HUES6 (cell line): ENCODE measurements around the gene RUNX1.

Experiments
- H3K27ac ChIP-seq: 2 replicates; pipeline ENCODE4 v1.7.0; 2013; ENCODE audit warnings: low read depth, mild to moderate bottlenecking, low read length, inconsistent platforms
- H3K27me3 ChIP-seq: 2 replicates; pipeline ENCODE4 v1.6.1; 2013; ENCODE audit warnings: low read length; ENCODE audit not compliant: control insufficient read depth, insufficient read depth
- H3K36me3 ChIP-seq: 2 replicates; pipeline ENCODE4 v1.6.1; 2013; ENCODE audit warnings: low read length; ENCODE audit not compliant: control insufficient read depth, insufficient read depth
- H3K4me1 ChIP-seq: 2 replicates; pipeline ENCODE4 v1.6.1; 2013; ENCODE audit warnings: low read length; ENCODE audit not compliant: control insufficient read depth, insufficient read depth
- H3K4me3 ChIP-seq: 2 replicates; pipeline ENCODE4 v1.5.1; 2013; ENCODE audit warnings: low read depth, low read length
- H3K9ac ChIP-seq: one replicate; pipeline ENCODE4 v1.6.1; 2013; ENCODE audit warnings: mild to moderate bottlenecking, low read length
- H3K9me3 ChIP-seq: 2 replicates; pipeline ENCODE4 v1.6.1; 2013; ENCODE audit warnings: low read depth, low read length; ENCODE audit not compliant: control insufficient read depth, insufficient read depth

Gene RUNX1

DNA sequence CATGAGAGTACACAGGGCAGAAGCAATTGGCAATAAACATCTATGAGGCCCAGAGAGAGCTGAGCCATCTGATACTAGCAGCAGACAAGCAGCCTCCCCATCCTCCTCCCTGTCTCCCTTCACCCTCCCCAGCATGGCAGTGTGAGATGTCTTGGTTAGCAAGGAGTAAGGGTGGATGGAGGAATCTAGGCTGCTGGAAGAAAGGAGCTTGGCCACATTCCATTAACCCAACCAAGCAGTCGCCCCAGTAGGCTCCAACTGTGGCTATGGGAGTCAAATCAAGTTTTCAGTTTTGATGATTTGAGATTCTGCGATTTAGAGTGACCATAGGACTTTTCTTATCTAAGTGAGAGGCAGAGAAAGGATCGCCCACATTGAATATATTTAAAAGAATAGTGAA lies 12.9 kb upstream of the RUNX1 start:
- Histone ChIP-seq H3K36me3 (no peaks in the 10 kb centered on the region), H3K27me3 (no peaks in the 10 kb centered on the region), H3K4me1 (0 out of 2 replicates have a peak, but pooled peaks cover 4% of the 10 kb centered on the region), H3K27ac (no peak overlapping the region), H3K9me3 (no peaks in the 10 kb centered on the region), H3K9ac (no peak overlapping the region), H3K4me3 (no peak overlapping the region)

DNA sequence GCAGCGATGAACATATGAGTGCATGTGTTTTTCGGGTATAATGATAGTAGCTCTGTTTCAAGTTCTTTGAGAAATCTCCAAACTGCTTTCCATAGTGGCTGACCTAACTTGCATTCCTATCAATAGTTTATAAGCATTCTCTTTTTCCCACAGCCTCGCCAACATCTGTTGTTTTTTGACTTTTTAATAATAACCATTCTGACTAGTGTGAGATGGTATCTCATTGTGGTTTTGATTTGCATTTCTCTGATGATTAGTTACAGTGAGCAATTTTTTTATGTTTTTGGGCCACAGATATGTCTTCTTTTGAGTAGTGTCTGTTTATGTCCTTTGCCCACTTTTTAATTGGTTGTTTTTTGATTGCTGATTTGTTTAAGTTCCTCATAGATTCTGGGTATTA lies 10.6 kb upstream of the RUNX1 start:
- Histone ChIP-seq H3K4me3 (no peak overlapping the region), H3K36me3 (no peaks in the 10 kb centered on the region), H3K4me1 (0 out of 2 replicates have a peak, but pooled peaks cover 4% of the 10 kb centered on the region), H3K27ac (no peak overlapping the region), H3K9me3 (no peaks in the 10 kb centered on the region), H3K9ac (no peak overlapping the region), H3K27me3 (no peaks in the 10 kb centered on the region)

DNA sequence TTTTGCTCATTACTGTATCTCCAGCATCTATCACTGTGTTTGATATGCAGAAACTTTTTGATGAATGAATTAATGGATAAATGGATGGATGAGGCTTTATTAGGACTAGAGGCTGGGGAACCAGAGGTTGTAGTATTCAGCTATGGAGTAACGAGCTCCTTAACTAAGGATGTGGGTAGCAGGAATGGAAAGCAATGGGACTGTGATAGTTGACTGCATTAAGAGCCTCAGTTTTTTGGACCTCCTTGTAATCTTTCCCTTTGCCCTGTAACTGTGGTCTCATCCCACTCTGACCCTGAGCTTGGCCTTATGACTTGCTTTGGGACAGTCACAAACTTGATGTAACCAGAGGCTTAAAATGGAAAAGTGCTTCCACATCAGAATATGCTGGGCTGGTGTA lies 9.0 kb upstream of the RUNX1 start:
- Histone ChIP-seq H3K27me3 (no peaks in the 10 kb centered on the region), H3K27ac (no peak overlapping the region), H3K36me3 (no peaks in the 10 kb centered on the region), H3K9ac (no peak overlapping the region), H3K9me3 (no peaks in the 10 kb centered on the region), H3K4me1 (0 out of 2 replicates have a peak, but pooled peaks cover 4% of the 10 kb centered on the region), H3K4me3 (no peak overlapping the region)

DNA sequence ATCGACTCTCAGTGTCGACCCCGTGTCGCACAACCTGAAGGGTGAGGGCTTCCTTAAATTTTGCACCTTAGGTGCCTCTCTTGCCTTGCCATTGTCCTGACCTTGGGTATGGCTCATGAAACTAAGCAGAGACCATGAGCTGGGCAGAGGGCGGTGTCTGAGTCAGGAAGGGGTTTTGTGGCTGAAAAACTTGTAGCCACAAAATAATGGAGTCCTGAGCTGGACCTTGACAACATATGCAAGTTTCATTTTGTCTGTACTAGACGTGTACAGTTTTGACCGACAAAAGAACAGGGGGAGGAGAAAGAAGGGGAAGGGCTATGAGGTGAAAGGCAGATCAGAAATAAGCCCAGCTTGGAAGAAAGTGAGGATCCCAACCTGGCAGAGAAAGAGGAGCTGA lies 8.3 kb upstream of the RUNX1 start:
- Histone ChIP-seq H3K36me3 (no peaks in the 10 kb centered on the region), H3K4me3 (no peak overlapping the region), H3K9ac (no peak overlapping the region), H3K9me3 (no peaks in the 10 kb centered on the region), H3K4me1 (0 out of 2 replicates have a peak, but pooled peaks cover 4% of the 10 kb centered on the region), H3K27me3 (no peaks in the 10 kb centered on the region), H3K27ac (no peak overlapping the region)

DNA sequence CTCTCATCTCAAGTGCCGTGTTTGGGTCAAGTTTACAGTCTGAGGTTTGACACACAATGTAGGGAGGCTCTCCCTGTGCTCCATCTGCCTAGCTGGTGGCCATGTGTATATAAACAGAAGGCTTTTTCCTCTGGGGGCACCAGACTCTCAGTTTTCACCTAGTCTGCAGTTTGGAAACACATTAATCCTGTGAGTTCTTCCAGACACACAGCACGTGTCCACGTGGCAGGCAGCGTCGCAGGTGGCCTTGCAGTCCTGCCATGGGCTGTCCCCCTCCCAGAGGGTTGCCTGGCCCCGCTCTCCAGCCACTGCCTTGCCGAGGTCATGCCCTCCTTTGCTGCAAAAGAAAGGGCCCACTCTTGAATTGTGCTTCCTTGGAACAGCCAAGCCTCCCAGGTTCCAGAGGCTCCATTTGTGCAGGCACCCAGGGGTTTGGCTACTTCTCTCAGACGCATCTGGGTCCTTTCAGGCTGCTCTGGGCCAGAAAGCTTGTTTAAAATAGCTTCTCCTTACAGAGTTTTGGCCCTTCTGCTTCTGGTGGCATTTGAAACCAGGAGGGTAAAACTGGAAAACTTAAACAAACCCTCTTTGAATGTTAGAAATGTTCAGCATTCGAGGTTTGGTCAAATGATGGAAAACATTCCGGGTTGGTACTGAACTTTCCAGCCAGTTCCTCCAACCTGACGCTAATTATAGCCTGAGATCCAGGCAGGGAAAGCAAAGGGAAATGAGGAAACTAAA lies 4.4 kb upstream of the RUNX1 start:
- Histone ChIP-seq H3K4me3 (no peak overlapping the region), H3K27ac (no peak overlapping the region), H3K9ac (no peak overlapping the region), H3K27me3 (no peaks in the 10 kb centered on the region), H3K4me1 (peaks cover 7% of the 10 kb centered on the region), H3K9me3 (no peaks in the 10 kb centered on the region), H3K36me3 (no peaks in the 10 kb centered on the region)

DNA sequence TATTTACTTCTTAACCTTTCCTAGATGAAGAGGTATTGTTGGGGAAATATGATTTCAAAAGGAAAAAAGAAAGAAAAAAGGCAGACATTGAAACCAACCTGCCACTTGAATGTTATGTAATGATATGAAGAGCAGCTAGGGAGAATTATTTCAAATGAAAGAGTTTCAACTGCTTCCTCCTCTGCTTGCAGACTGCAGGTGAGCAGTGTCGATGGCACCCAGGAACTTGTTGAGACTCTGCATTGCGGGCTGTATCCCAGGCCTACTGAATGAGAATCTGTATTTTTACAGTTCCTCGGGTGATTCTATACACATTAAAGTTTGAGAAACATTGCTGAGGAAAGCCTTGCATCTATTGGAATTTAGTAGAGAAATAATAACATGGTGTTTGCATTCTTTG lies 3.7 kb upstream of the RUNX1 start:
- Histone ChIP-seq H3K9me3 (no peaks in the 10 kb centered on the region), H3K36me3 (no peaks in the 10 kb centered on the region), H3K9ac (no peak overlapping the region), H3K4me3 (no peak overlapping the region), H3K27me3 (no peaks in the 10 kb centered on the region), H3K27ac (no peak overlapping the region), H3K4me1 (peaks cover 12% of the 10 kb centered on the region)

DNA sequence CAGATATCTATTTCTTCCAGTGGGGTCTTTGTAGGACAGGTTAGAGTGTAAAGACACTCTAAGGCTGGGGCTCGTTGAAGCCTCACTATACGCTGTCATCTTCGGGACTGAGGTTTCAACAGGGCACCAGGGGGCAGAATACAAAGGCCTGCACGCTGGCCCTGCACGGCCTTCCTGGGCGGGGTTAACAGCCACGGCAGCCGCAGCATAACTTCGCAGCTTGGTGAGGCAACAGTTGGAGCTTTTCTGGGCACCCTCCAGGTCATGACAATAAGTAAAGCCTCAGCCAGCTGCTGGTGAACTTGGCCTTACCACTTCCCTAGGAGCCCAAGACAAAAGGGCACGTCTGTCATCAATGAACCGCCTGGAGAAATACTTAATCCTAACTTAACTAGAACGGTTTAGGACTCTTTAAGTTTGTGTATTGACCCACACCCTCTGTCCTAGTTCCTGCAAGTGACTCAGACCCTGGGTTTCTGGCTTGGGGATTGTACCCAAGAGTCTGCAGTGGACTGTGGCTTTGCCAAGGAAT lies 2.3 kb upstream of the RUNX1 start:
- Histone ChIP-seq H3K36me3 (no peaks in the 10 kb centered on the region), H3K27me3 (no peaks in the 10 kb centered on the region), H3K4me3 (no peak overlapping the region), H3K4me1 (peaks cover 19% of the 10 kb centered on the region), H3K9ac (no peak overlapping the region), H3K27ac (no peak overlapping the region), H3K9me3 (no peaks in the 10 kb centered on the region)

DNA sequence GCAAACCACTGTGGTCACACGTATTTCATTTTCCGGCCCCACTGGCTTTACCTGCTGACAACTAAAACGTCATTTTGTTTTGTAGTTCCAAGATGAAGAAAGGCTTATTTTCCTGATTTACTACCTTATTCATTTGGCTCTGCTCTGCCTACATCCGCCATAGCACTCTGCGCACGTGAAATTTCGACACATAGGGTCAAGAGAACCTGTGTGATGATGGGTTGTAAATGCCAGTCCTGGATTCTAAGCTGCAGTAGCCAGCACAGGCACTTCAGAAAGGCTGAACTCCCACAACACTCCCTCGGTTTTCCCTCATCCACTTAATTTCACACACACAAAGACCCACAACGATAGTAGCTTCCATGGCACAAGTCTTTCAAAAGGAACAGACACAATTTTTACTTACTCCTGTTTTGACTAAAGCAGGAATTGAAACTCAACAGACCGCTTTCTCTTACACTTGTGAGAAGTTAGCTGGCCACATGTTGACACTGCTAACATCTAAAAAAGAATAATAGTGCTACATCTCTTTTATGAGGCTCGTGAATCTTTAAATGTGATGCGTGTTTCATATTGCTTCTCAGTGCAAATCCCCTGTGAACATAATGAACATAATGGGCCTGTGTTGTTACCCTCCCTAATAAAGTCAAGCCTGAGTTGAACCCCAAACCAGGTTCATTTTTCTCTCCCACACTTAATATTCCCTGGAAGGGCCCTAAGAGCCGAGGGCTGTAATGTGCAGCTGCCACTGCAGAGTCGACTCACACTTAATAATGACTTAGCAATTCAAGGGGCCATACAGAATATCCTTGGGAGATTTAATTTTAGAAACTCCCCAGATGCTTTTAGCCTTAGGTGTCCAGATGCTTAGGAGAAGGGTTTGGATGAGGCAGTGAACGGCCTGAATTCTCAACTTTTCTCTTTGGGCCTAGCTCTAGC lies 1.5 kb upstream of the RUNX1 start:
- no peak overlapping the region for H3K4me3 ChIP-seq
- H3K27ac ChIP-seq: no peak overlapping the region
- H3K27me3 ChIP-seq: no peaks in the 10 kb centered on the region

DNA sequence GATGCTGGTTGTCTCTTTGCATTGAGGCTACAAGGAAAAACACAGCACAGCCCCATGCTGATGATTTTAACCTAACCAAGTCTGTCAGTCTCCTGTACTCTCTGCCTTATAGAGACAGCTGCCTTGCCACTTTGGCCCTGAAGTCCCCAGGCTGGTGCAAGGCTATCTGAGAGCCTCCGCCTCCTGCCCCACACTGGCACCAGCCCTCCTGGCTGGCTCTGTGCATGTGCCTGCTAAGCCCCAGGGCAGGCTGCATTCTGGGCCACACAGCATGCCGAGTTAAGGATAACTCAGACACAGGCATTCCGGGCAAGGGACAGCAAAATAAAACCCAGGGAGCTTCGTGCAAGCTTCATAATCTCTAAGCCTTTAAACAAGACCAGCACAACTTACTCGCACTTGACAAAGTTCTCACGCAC lies 910 bp downstream of the RUNX1 start:
- Histone ChIP-seq H3K4me3 (no peak overlapping the region), H3K27ac (no peak overlapping the region), H3K27me3 (no peaks in the 10 kb centered on the region), H3K4me1 (peaks cover 24% of the 10 kb centered on the region), H3K9ac (no peak overlapping the region), H3K36me3 (no peaks in the 10 kb centered on the region), H3K9me3 (peaks cover 10% of the 10 kb centered on the region; the same call in 1 of the 2 replicates)

More for the DNA sequence above, 1.5 kb upstream of the RUNX1 start:
- H3K9me3 ChIP-seq: peaks cover 4% of the 10 kb centered on the region; the same call in 1 of the 2 replicates
- H3K36me3 ChIP-seq: no peaks in the 10 kb centered on the region
- peaks cover 19% of the 10 kb centered on the region for H3K4me1 ChIP-seq
- no peak overlapping the region for H3K9ac ChIP-seq

DNA sequence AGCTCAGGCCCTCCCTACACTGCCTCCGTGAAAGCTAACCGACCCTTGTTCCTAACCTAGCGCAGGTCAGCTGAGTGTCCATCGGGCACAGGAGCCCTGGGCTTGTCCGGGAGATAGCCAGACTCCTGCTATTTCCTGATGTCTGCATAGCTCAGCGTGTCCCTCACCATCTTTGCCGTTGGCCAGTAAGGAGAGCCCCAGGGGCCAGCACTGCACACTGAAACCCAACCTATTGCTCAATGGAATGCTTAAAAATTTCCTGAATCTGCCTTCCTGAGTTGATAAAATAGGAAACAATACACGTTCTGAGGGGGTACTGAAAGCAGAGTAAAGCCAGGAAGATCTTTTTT lies 2.2 kb downstream of the RUNX1 start:
- Histone ChIP-seq H3K9ac (no peak overlapping the region), H3K4me1 (peaks cover 24% of the 10 kb centered on the region), H3K27me3 (no peaks in the 10 kb centered on the region), H3K9me3 (peaks cover 10% of the 10 kb centered on the region; the same call in 1 of the 2 replicates), H3K4me3 (no peak overlapping the region), H3K36me3 (no peaks in the 10 kb centered on the region), H3K27ac (no peak overlapping the region)

DNA sequence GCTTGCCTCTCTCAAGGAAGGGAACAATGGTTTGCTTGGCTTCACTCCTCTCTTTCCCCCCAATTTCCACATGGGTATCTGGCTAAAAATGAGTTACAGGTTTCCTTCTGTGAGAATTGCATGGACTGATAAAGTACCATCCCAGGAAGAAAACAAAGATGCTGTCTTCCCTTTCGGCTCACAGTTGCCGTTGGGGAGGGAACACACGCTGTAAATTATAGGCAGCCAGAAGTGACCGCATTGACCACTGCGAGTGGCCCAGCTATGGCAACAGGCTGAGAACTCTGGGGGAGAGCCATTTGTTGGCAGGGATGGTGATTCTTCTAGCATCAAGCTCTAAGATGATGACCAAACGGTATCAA lies 2.9 kb downstream of the RUNX1 start:
- Histone ChIP-seq H3K36me3 (no peaks in the 10 kb centered on the region), H3K27ac (no peak overlapping the region), H3K27me3 (no peaks in the 10 kb centered on the region), H3K9me3 (peaks cover 10% of the 10 kb centered on the region; the same call in 1 of the 2 replicates), H3K4me3 (no peak overlapping the region), H3K9ac (no peak overlapping the region), H3K4me1 (peaks cover 22% of the 10 kb centered on the region)
